NCI-H2107 treated with DMSO at 0.1 percent for 48 hours (cell line): ENCODE results near the gene VPS8.

Source experiments
- DNase-seq: peaks from one replicate; lab custom pipeline; 2025; ENCODE audit not compliant: unreplicated experiment; lab: John Stamatoyannopoulos, UW

The VPS8 gene

DNA sequence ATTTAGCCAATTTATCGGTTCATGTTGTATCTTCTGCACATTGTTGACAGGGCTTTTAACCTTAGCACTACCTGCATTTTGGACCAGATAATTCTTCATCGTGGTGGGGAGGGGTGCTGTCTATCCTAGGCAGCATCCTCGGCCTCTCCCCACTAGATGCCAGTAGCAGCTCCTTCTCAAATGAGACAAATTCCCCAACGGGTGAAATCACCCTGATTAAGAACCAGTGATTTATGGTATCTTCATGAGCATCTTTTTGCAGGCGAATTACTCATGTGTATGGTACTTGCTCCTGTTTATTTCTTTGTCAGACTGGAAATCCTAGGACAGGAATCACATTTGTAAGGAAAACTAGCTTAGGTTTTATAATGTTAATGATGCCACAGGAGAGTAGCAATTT lies 272.9 kb downstream of the VPS8 start:
- DNase-seq = no peak

DNA sequence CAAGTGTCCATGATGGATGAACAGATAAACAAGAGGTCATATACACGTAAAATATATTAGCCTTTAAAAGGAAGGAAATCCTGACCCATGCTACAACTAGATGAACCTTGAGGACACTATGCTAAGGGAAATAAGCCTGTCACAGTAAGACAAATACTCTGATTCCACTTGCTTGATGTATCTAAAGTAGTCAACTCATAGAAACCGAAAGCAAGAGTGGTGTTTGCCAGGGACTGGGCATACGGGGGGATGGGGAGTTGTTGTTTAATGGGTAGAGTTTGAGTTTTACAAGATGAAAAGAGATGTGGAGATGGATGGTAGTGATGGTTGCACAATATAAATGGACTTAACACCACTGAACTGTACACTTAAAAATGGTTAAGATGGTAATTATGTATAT lies 275.5 kb downstream of the VPS8 start:
- no peak for DNase-seq

DNA sequence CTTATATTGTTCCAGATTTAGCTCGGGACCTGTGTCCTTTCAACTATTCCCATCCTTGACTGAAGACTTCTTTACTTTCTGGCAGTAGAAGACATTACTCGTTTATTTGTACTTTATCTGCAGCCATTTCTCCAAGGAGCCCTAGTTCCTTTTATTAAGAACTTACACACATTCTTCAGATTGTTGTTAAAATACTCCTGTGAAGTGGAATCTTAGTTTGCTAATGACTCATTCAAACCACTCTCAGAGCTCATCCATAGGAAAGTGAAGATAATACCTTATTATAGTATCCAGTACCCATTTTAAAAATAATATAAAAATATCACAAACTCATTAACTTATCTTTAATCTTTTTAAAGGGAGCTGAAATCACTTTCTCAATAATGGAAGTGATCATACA lies 277.4 kb downstream of the VPS8 start:
- DNase-seq = no peak

DNA sequence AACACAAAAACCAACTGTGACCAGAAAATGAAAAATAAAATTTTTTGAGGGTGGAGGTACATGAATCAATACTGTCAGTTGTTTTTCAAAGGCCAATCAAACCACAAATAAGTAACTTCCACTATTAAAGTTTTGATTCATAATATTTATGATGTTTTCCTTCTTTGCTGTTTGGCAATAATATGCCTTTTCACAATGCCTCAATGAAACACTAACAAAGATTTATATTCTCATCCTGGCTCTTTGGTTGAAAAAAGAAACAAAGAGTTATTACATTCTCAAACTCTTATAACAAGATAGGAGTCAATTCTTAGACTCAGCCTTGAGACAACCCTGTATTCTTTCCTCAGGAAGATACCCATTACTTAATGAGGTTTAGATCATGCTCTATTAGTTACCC lies 277.8 kb downstream of the VPS8 start:
- no peak for DNase-seq

DNA sequence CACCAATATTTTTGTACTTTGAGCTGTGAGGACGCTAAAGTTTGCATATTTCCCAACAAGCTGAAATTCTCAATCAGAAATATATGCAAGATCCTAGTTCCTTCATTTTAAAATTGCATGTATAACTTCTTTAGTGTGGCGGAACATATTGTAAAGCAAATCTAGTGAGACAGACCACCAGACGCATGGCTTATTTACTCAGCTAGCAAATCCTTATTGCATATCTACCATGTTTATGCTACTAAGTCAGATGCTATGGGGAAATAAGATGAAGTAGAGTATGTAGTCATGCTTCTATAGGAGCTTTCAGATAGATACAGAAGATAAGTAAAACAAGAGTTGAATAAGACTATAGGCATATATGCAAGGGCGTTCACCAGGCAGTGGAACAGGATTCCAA lies 278.8 kb downstream of the VPS8 start:
- no peak for DNase-seq

DNA sequence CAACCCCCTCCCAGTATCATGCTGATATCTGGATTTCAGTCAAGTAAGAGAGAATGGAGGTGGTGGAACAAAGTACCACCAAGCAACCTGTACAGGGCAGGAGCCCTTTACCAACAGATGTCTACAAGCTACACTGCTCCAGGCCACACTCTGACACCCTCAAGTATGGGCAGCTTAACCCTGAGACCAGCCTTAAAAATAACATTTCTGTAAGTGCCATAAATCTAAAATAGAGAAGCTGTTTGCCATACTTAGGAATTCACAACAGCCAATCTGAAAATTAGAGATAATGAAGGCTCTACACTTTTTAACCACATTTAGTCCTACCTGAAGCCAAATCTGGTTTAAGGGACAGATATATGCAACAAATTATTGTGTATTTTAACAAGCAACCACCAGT lies 281.1 kb downstream of the VPS8 start:
- no peak for DNase-seq

DNA sequence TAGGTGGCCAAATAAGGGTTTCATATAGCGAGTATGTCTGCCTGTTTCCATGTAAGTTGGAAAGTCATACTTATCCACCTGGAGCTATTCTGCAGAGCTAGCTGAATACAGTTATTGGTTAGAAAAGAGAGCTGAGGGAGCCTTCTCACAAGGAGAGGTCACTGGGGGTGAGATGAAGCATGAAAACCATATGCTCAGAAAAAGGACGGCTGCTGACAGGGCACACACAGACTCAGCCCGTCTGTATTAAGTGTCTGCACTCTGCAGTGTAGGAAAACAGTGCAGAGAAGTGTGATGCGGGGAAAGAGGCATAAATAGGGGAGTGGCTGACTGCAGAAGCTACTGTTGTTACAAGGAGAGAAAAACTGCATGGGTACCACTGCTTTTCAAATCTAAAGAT lies 282.7 kb downstream of the VPS8 start:
- DNase-seq = no peak
